Measurements from ENCODE around the gene ONECUT2.
A peak's percentile ranks its signal among the peaks of the same experiment; 100 is the strongest.
"Not testable (repeated sequence)": the region's sequence is repeated elsewhere in the genome, so short reads cannot be mapped to it uniquely, and the experiment has no call there.

Gene ONECUT2

GRCh38 chr18:57522348-57522747 lies 87.2 kb downstream of the ONECUT2 start:
- H3K9me3 ChIP-seq (ENCODE audit: control insufficient read depth, low read length); H2BK5ac ChIP-seq (ENCODE audit: low read depth, low read length, poor library complexity, severe bottlenecking); H3K36me3 ChIP-seq (ENCODE audit: control insufficient read depth in 1 of 2, insufficient read depth in 2 of 2, low read depth in 1 of 2, low read length in 2 of 2); H3K18ac ChIP-seq (ENCODE audit: low read depth in 1 of 2, low read length in 2 of 2); H3K27me3 ChIP-seq (ENCODE audit: control insufficient read depth in 1 of 2, insufficient read depth in 1 of 2, low read length in 2 of 2); H3K4me1 ChIP-seq (ENCODE audit: control insufficient read depth, insufficient read depth, low read depth, low read length); H4K8ac ChIP-seq (ENCODE audit: low read length); H3K4me3 ChIP-seq (ENCODE audit: insufficient read depth in 1 of 2, low read depth in 1 of 2, low read length in 2 of 2); H3K14ac ChIP-seq (ENCODE audit: low read length in 2 of 2); H3K4ac ChIP-seq (ENCODE audit: low read depth in 1 of 2, low read length in 2 of 2); H2BK120ac ChIP-seq (ENCODE audit: low read depth, low read length); H2AFZ ChIP-seq (ENCODE audit: low read depth, low read length); H3K4me2 ChIP-seq (ENCODE audit: low read length, poor library complexity, severe bottlenecking); H3K79me1 ChIP-seq (replicated peaks; ENCODE audit: low read length, poor library complexity, severe bottlenecking); H3K23ac ChIP-seq (ENCODE audit: low read length in 2 of 2); H3K9ac ChIP-seq (ENCODE audit: low read length); H2BK12ac ChIP-seq (ENCODE audit: low read length in 2 of 2); H4K91ac ChIP-seq (ENCODE audit: low read length); H2BK15ac ChIP-seq (ENCODE audit: low read depth, poor library complexity, severe bottlenecking); H2AK5ac ChIP-seq (ENCODE audit: low read length, severe bottlenecking); H3K27ac ChIP-seq (ENCODE audit: low read length, poor library complexity, severe bottlenecking); DNase-seq: not testable (repeated sequence)

GRCh38 chr18:57523171-57523956 lies 88.2 kb downstream of the ONECUT2 start:
- WGBS, result 89% methylated on average over 9 of the region's 11 CpGs
- Histone ChIP-seq H3K79me1 (replicated peaks; ENCODE audit: low read length, poor library complexity, severe bottlenecking) (no peaks in the 10 kb centered on the region), H2BK12ac (ENCODE audit: low read length in 2 of 2) (no peak overlapping the region), H3K9me3 (ENCODE audit: control insufficient read depth, low read length) (peaks cover 8% of the 10 kb centered on the region), H2AK5ac (ENCODE audit: low read length, severe bottlenecking) (no peak overlapping the region), H3K4ac (ENCODE audit: low read depth in 1 of 2, low read length in 2 of 2) (no peak overlapping the region), H3K27me3 (ENCODE audit: control insufficient read depth in 1 of 2, insufficient read depth in 1 of 2, low read length in 2 of 2) (peaks cover 0 to 2% of the 10 kb centered on the region in 2 experiments), H3K23ac (ENCODE audit: low read length in 2 of 2) (no peak overlapping the region), H3K4me2 (ENCODE audit: low read length, poor library complexity, severe bottlenecking) (no peak overlapping the region), H4K91ac (ENCODE audit: low read length) (peak overlapping the region; percentile 61), H3K4me3 (ENCODE audit: insufficient read depth in 1 of 2, low read depth in 1 of 2, low read length in 2 of 2) (no peak overlapping the region), H3K9ac (ENCODE audit: low read length) (no peak overlapping the region), H3K27ac (ENCODE audit: low read length, poor library complexity, severe bottlenecking) (no peak overlapping the region), H2AFZ (ENCODE audit: low read depth, low read length) (no peak overlapping the region), H2BK120ac (ENCODE audit: low read depth, low read length) (no peak overlapping the region), H3K4me1 (ENCODE audit: control insufficient read depth, insufficient read depth, low read depth, low read length) (no peaks in the 10 kb centered on the region), H2BK5ac (ENCODE audit: low read depth, low read length, poor library complexity, severe bottlenecking) (no peak overlapping the region), H3K36me3 (ENCODE audit: control insufficient read depth in 1 of 2, insufficient read depth in 2 of 2, low read depth in 1 of 2, low read length in 2 of 2) (no peaks in the 10 kb centered on the region), H3K18ac (ENCODE audit: low read depth in 1 of 2, low read length in 2 of 2) (no peak overlapping the region), H3K14ac (ENCODE audit: low read length in 2 of 2) (no peak overlapping the region), H4K8ac (ENCODE audit: low read length) (no peak overlapping the region), H2BK15ac (ENCODE audit: low read depth, poor library complexity, severe bottlenecking) (no peak overlapping the region)
- DNase-seq, result no peak

- Histone ChIP-seq H4K8ac (ENCODE audit: low read length) (no peak overlapping the region), H3K4me1 (ENCODE audit: control insufficient read depth, insufficient read depth, low read depth, low read length) (no peaks in the 10 kb centered on the region), H3K79me1 (replicated peaks; ENCODE audit: low read length, poor library complexity, severe bottlenecking) (no peaks in the 10 kb centered on the region), H3K9me3 (ENCODE audit: control insufficient read depth, low read length) (peaks cover 8% of the 10 kb centered on the region), H2AFZ (ENCODE audit: low read depth, low read length) (no peak overlapping the region), H2BK15ac (ENCODE audit: low read depth, poor library complexity, severe bottlenecking) (no peak overlapping the region), H3K9ac (ENCODE audit: low read length) (no peak overlapping the region), H3K18ac (ENCODE audit: low read depth in 1 of 2, low read length in 2 of 2) (no peak overlapping the region), H3K14ac (ENCODE audit: low read length in 2 of 2) (no peak overlapping the region), H2AK5ac (ENCODE audit: low read length, severe bottlenecking) (no peak overlapping the region), H3K23ac (ENCODE audit: low read length in 2 of 2) (no peak overlapping the region), H2BK5ac (ENCODE audit: low read depth, low read length, poor library complexity, severe bottlenecking) (no peak overlapping the region), H3K4me3 (ENCODE audit: insufficient read depth in 1 of 2, low read depth in 1 of 2, low read length in 2 of 2) (no peak overlapping the region), H3K4ac (ENCODE audit: low read depth in 1 of 2, low read length in 2 of 2) (no peak overlapping the region), H3K36me3 (ENCODE audit: control insufficient read depth in 1 of 2, insufficient read depth in 2 of 2, low read depth in 1 of 2, low read length in 2 of 2) (no peaks in the 10 kb centered on the region), H4K91ac (ENCODE audit: low read length) (no peak overlapping the region), H3K27ac (ENCODE audit: low read length, poor library complexity, severe bottlenecking) (no peak overlapping the region), H2BK12ac (ENCODE audit: low read length in 2 of 2) (no peak overlapping the region), H3K4me2 (ENCODE audit: low read length, poor library complexity, severe bottlenecking) (no peak overlapping the region), H2BK120ac (ENCODE audit: low read depth, low read length) (no peak overlapping the region), H3K27me3 (ENCODE audit: control insufficient read depth in 1 of 2, insufficient read depth in 1 of 2, low read length in 2 of 2) (peaks cover 0 to 7% of the 10 kb centered on the region in 2 experiments)
- no peak for DNase-seq
- 92% methylated on average over 11 of the region's 13 CpGs for WGBS
Observed at GRCh38 chr18:57527556-57528229, 92.5 kb downstream of the ONECUT2 start.

GRCh38 chr18:57529151-57529550 lies 94.0 kb downstream of the ONECUT2 start:
- Histone ChIP-seq H2BK12ac (ENCODE audit: low read length in 2 of 2) (no peak overlapping the region), H3K79me1 (replicated peaks; ENCODE audit: low read length, poor library complexity, severe bottlenecking) (no peaks in the 10 kb centered on the region), H2AFZ (ENCODE audit: low read depth, low read length) (no peak overlapping the region), H3K36me3 (ENCODE audit: control insufficient read depth in 1 of 2, insufficient read depth in 2 of 2, low read depth in 1 of 2, low read length in 2 of 2) (no peaks in the 10 kb centered on the region), H3K4me1 (ENCODE audit: control insufficient read depth, insufficient read depth, low read depth, low read length) (no peaks in the 10 kb centered on the region), H3K9me3 (ENCODE audit: control insufficient read depth, low read length) (peaks cover 8% of the 10 kb centered on the region), H4K91ac (ENCODE audit: low read length) (no peak overlapping the region), H2BK120ac (ENCODE audit: low read depth, low read length) (no peak overlapping the region), H3K27me3 (ENCODE audit: control insufficient read depth in 1 of 2, insufficient read depth in 1 of 2, low read length in 2 of 2) (peaks cover 0 to 10% of the 10 kb centered on the region in 2 experiments), H3K14ac (ENCODE audit: low read length in 2 of 2) (no peak overlapping the region), H3K4me3 (ENCODE audit: insufficient read depth in 1 of 2, low read depth in 1 of 2, low read length in 2 of 2) (no peak overlapping the region), H3K4ac (ENCODE audit: low read depth in 1 of 2, low read length in 2 of 2) (no peak overlapping the region), H3K27ac (ENCODE audit: low read length, poor library complexity, severe bottlenecking) (no peak overlapping the region), H3K23ac (ENCODE audit: low read length in 2 of 2) (no peak overlapping the region), H2BK5ac (ENCODE audit: low read depth, low read length, poor library complexity, severe bottlenecking) (no peak overlapping the region), H3K9ac (ENCODE audit: low read length) (no peak overlapping the region), H3K4me2 (ENCODE audit: low read length, poor library complexity, severe bottlenecking) (no peak overlapping the region), H2AK5ac (ENCODE audit: low read length, severe bottlenecking) (no peak overlapping the region), H2BK15ac (ENCODE audit: low read depth, poor library complexity, severe bottlenecking) (no peak overlapping the region), H4K8ac (ENCODE audit: low read length) (no peak overlapping the region), H3K18ac (ENCODE audit: low read depth in 1 of 2, low read length in 2 of 2) (no peak overlapping the region)
- DNase-seq, result no peak
- WGBS, result 65% methylated on average over 7 of the region's 7 CpGs

Data from mesenchymal stem cell (in vitro differentiated cells and primary cell).